ENCODE results near the gene DNAJC4. TPM values are rescaled to one million over a fixed set of nuclear protein-coding genes. Genes with fewer than 3 reads are reported as not detected.

Gene DNAJC4
- total and polyA plus RNA-seq, 2 of the 8 experiments (the other 6 are each of a cell fraction or from before 2014, with no cell fraction given) = 14.6 to 31.0 TPM

GRCh38 chr11:64266339-64266738, 36.0 kb downstream of the DNAJC4 start (continued):
- TF ChIP-seq SIN3A (conservative IDR thresholded peaks at IDR 0.05 in 1 of 2, IDR thresholded peaks at IDR 0.05 in 1 of 2; ENCODE audit: low read depth in 1 of 2, low read length in 2 of 2) = no peak
- no peak for TF ChIP-seq CEBPB (IDR thresholded peaks at IDR 0.05; ENCODE audit: low read depth, low read length)
- TF ChIP-seq HDAC6 (IDR thresholded peaks at IDR 0.05; ENCODE audit: low read depth, low read length) = no peak
- no peak for TF ChIP-seq CBX5 (IDR thresholded peaks at IDR 0.05; ENCODE audit: low read depth, low read length)

Data from H1 (cell line).